WERI-Rb-1 (cell line): ENCODE results near the gene CDK5RAP3.

Source experiments
- DNase-seq: peaks from one replicate; pipeline ENCODE4 v3.0.0-alpha.2; 2020
- H3K27ac ChIP-seq: fragments of 250-450 bp; sonication (Bioruptor Pico); 2 replicates; pipeline ENCODE4 v1.5.1; 2020; ENCODE audit warnings: mild to moderate bottlenecking, moderate library complexity
- H3K27me3 ChIP-seq: fragments of 250-450 bp; sonication (Bioruptor Pico); 2 replicates; pipeline ENCODE4 v1.5.1; 2021; ENCODE audit warnings: mild to moderate bottlenecking, low read depth, moderate library complexity; ENCODE audit not compliant: insufficient read depth, severe bottlenecking
- H3K36me3 ChIP-seq: fragments of 250-450 bp; sonication (Bioruptor Pico); 2 replicates; pipeline ENCODE4 v1.5.1; 2020; ENCODE audit warnings: mild to moderate bottlenecking, moderate library complexity
- H3K4me3 ChIP-seq: 2 replicates; pipeline ENCODE4 v1.5.1; 2011; ENCODE audit warnings: low read depth, mild to moderate bottlenecking, control low read depth, low read length
- H3K9me3 ChIP-seq: fragments of 250-450 bp; sonication (Bioruptor Pico); 2 replicates; pipeline ENCODE4 v1.5.1; 2021; ENCODE audit warnings: mild to moderate bottlenecking, moderate library complexity; ENCODE audit not compliant: severe bottlenecking
- TF ChIP-seq, protein P1 (sequence below): IDR thresholded peaks from 2 replicates; pipeline ENCODE4 v1.5.1; 2011; ENCODE audit warnings: low read depth, mild to moderate bottlenecking, control low read depth, inconsistent platforms, low read length

Gene CDK5RAP3

GRCh38 chr17:47952171-47953021, 18.5 kb upstream of the CDK5RAP3 start:
- TF ChIP-seq, protein P1, sequence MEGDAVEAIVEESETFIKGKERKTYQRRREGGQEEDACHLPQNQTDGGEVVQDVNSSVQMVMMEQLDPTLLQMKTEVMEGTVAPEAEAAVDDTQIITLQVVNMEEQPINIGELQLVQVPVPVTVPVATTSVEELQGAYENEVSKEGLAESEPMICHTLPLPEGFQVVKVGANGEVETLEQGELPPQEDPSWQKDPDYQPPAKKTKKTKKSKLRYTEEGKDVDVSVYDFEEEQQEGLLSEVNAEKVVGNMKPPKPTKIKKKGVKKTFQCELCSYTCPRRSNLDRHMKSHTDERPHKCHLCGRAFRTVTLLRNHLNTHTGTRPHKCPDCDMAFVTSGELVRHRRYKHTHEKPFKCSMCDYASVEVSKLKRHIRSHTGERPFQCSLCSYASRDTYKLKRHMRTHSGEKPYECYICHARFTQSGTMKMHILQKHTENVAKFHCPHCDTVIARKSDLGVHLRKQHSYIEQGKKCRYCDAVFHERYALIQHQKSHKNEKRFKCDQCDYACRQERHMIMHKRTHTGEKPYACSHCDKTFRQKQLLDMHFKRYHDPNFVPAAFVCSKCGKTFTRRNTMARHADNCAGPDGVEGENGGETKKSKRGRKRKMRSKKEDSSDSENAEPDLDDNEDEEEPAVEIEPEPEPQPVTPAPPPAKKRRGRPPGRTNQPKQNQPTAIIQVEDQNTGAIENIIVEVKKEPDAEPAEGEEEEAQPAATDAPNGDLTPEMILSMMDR = no peak
- no peak overlapping the region for H3K27ac ChIP-seq

GRCh38 chr17:47953909-47954308, 17.0 kb upstream of the CDK5RAP3 start:
- Histone ChIP-seq H3K27me3 (no peaks in the 10 kb centered on the region), H3K27ac (no peak overlapping the region), H3K9me3 (no peaks in the 10 kb centered on the region), H3K36me3 (no peaks in the 10 kb centered on the region), H3K4me3 (no peak overlapping the region)
- no peak for DNase-seq
- TF ChIP-seq, protein P1 = no peak

More at GRCh38 chr17:47952171-47953021, 18.5 kb upstream of the CDK5RAP3 start:
- no peaks in the 10 kb centered on the region for H3K27me3 ChIP-seq
- DNase-seq = no peak
- H3K4me3 ChIP-seq = no peak overlapping the region
- no peaks in the 10 kb centered on the region for H3K9me3 ChIP-seq
- H3K36me3 ChIP-seq = no peaks in the 10 kb centered on the region

GRCh38 chr17:47955497-47956461, 15.1 kb upstream of the CDK5RAP3 start:
- H3K27me3 ChIP-seq = no peaks in the 10 kb centered on the region
- no peak overlapping the region for H3K27ac ChIP-seq
- no peak overlapping the region for H3K4me3 ChIP-seq
- no peaks in the 10 kb centered on the region for H3K36me3 ChIP-seq
- TF ChIP-seq, protein P1 = no peak
- H3K9me3 ChIP-seq = no peaks in the 10 kb centered on the region
- DNase-seq = no peak

- TF ChIP-seq, protein P1 = no peak
- no peak for DNase-seq
- no peak overlapping the region for H3K4me3 ChIP-seq
- H3K36me3 ChIP-seq = no peaks in the 10 kb centered on the region
- peaks cover 6% of the 10 kb centered on the region for H3K9me3 ChIP-seq
- no peaks in the 10 kb centered on the region for H3K27me3 ChIP-seq
- H3K27ac ChIP-seq = no peak overlapping the region
These were observed 13.9 kb upstream of the CDK5RAP3 start for GRCh38 chr17:47956791-47957590.
